Caco-2 (cell line): ENCODE results near the gene MED26. TPM values are rescaled to one million over a fixed set of nuclear protein-coding genes. Genes with fewer than 3 reads are reported as not detected.

ENCODE experiments used
- total RNA-seq: library from RNA; stranded (reverse); gene quantifications from 2 replicates; pipeline ENCODE4 v1.2.3, GENCODE V29; 2022

MED26 gene
- total RNA-seq, 1 experiment from 2014 or later = 11.4 TPM

Other genes starting within 250 kb of the MED26 start
- gene EPS15L1, start 156.2 kb downstream of the MED26 start, total RNA-seq = 45.0 and 52.5 TPM in 2 replicates
- gene CALR3, start 132.0 kb downstream of the MED26 start, total RNA-seq = 0.32 TPM in 1 of 2 replicates, not detected in the other
- 3.4 and 4.6 TPM in 2 replicates for gene C19orf44, start 131.8 kb downstream of the MED26 start, total RNA-seq
- 66.1 and 78.6 TPM in 2 replicates for gene CHERP, start 85.8 kb downstream of the MED26 start, total RNA-seq
- 37.9 and 41.3 TPM in 2 replicates for gene SLC35E1, start 55.8 kb downstream of the MED26 start, total RNA-seq
- gene SMIM7, start 31.9 kb upstream of the MED26 start, total RNA-seq = 65.3 and 74.4 TPM in 2 replicates
- 3.8 and 4.5 TPM in 2 replicates for gene TMEM38A, start 32.9 kb upstream of the MED26 start, total RNA-seq
- gene NWD1, start 91.6 kb upstream of the MED26 start, total RNA-seq = not detected in 2 replicates
- 56.3 and 56.9 TPM in 2 replicates for gene SIN3B, start 201.2 kb upstream of the MED26 start, total RNA-seq